ENCODE data around the gene SNX15.
A peak's percentile ranks its signal among the peaks of the same experiment; 100 is the strongest.
"Not testable (repeated sequence)": the region's sequence is repeated elsewhere in the genome, so short reads cannot be mapped to it uniquely, and the experiment has no call there.

SNX15 gene

GRCh38 chr11:65017937-65018336, 9.3 kb upstream of the SNX15 start:
- DNase-seq, result no peak

GRCh38 chr11:65019824-65020223, 7.4 kb upstream of the SNX15 start:
- no peak for DNase-seq

DNA sequence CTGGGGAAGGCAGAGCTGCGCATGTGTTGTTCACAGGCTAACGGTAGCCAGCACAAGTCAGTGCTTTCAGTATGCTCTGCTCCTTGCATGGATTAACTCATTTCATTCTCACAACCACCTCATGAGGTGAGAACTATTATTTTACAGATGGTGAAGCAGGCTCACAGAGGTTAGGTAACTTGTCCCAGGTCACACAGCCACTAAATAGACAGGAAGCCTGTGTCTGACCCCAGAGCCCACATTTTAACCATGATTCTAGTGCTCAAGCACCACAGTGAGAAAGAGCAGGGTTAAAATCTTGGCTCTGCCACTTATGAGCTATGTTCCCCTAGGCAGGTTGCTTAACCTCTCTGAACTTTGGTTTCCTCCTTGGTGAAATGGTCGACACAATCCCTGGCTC, 6.2 kb upstream of the SNX15 start:
- no peak for DNase-seq

DNA sequence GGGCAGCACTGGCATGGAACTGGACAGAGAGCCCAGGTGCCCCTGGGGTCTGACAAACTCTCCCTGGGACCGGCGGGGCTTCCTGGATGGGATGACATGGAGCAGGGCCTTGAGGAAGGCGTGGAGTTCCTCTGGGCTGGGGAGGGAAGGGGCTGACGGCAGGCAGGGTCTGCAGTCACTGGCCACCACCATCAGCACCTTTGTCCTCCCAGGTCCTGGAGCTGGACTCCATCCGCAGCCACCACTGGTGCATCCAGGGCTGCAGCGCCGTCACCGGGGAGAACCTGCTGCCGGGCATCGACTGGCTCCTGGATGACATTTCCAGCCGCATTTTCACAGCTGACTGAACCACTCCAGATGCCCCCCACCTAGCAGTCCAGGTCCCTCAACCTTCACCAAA, 5.7 kb upstream of the SNX15 start:
- DNase-seq, result no peak

- DNase-seq, result not testable (repeated sequence)
Measured at GRCh38 chr11:65023502-65023901, 3.7 kb upstream of the SNX15 start.

DNA sequence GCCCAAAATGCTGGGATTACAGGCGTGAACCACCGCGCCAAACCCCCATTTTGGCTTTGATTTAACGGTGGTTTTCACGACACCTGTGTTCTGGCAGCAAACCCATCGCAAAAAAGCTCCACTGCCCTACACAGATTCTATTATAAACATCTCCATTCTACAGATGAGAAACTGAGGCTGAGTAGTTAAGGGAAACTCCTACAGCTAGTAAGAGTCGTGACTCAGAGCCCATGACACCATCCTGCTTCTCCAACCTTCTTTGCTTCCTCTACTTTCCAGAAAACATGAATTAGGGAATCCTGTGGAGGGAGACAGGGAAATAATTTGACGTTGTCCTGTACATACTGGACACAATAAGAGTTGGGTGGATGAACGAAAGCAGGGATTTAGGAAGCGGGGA, 429 bp upstream of the SNX15 start:
- no peak for DNase-seq

DNA sequence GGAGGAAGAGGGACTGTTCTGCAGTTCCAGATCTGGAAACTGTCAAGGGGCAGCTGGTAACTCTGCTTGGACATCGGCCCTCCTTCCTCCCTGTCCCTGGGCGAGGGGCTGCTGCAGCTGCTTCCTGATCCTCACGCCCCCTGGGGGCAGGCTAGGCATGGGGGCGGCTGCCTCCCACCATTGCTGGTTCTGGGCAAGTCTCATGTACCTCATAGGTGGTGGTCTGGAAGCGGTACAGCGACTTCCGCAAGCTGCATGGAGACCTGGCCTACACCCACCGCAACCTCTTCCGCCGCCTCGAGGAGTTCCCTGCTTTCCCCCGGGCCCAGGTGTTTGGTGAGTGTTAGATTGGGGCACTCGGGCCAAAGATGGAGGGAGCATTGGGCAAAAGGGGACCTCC, 5.0 kb downstream of the SNX15 start:
- DNase-seq, result no peak

DNA sequence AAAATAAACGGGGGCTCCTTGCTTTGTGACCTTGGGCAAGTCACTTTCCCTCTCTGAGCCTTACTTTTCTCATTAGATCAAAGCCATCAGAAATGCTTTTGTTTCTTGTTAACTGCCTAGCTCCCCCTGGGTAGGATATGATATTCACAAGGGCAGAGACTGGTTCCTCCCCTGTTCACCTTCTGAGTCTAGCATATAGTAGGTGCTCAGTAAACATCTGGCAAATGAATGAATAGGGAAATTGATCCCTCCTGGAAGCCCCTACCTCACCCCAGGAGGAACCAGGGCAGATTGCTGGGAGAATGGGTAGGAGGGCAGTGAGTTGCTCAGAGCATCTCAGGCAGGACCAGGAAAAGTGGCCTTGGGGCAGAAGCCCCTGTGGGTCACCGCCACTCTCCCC, 7.2 kb downstream of the SNX15 start:
- DNase-seq, result no peak

DNA sequence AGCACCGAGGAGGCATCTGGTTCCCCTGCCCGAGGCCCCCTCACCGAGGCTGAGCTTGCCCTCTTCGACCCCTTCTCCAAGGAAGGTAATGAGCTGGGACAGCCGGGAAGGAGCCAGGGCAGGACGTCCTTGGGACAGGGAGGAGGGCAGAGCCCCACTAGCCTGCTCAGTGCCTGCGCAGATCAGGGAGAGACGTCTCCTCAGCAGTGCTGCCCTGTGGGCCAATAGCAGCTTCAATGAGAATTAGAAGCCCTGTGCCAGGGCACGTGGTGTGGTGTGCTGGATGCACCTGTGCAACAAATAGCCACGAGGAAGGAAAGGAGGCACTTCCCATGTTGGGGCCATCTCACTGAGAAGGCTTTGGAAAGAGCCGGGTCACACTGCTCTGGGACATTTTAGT, 8.3 kb downstream of the SNX15 start:
- DNase-seq, result no peak

DNA sequence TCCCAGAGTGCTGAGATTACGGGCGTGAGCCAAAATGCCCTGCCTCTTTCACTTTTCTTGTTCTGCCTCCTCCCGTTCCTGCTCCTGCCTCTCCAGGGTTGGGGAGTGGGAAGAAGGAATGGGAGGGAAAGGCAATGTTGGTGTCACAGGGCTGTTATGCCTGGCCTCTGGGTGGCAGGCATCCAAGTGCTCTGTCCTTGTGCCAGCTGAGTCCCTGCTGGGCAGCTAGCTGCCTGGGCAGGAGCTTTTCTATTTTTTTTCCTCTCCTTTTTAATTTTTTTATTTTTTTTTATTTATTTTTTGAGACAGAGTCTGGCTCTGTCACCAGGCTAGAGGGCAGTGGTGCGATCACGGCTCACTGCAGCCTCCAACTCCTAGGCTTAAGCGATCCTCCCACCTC, 9.7 kb downstream of the SNX15 start:
- DNase-seq, result no peak

- DNase-seq, result no peak
Measured at GRCh38 chr11:65040520-65040846, 13.2 kb downstream of the SNX15 start.

- DNase-seq, result peak; percentile 84
Measured at GRCh38 chr11:65040847-65041622, 13.8 kb downstream of the SNX15 start, which contains the start of gene SAC3D1. TSS of gene SAC3D1 (plus strand) at chr11:65041210. CDS start at chr11:65041293, 83 bp downstream.

GRCh38 chr11:65042891-65043290, 15.7 kb downstream of the SNX15 start:
- no peak for DNase-seq

GRCh38 chr11:65043881-65044501, 16.8 kb downstream of the SNX15 start:
- no peak for DNase-seq

GRCh38 chr11:65045061-65045460, 17.8 kb downstream of the SNX15 start:
- DNase-seq, result no peak

DNA sequence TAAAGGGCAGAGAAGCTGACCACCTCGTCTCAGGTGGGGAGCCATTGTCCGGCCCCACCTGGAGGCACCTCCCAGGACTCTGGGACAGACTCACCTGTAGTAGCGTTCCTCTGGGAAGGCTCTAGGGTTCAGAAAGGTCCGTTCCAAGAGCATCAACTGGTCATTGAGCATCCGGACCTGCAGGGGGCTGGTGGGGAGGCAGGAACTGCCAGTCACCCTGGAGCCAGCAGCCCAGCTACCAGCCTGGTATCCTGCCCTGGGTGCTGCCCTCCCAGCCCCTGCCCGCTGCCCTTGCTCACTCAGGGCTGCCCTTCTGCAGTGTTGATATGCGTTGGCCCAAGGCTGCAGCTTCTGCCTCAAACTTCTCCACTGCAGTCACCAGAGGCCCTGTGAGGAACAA, 18.5 kb downstream of the SNX15 start:
- no peak for DNase-seq

- no peak for DNase-seq
Measured at GRCh38 chr11:65047581-65048422, 20.6 kb downstream of the SNX15 start.

GRCh38 chr11:65051398-65051858, 24.2 kb downstream of the SNX15 start:
- DNase-seq, result no peak

- peak; percentile 35 for DNase-seq
Measured at GRCh38 chr11:65053827-65054508, 26.7 kb downstream of the SNX15 start.

DNA sequence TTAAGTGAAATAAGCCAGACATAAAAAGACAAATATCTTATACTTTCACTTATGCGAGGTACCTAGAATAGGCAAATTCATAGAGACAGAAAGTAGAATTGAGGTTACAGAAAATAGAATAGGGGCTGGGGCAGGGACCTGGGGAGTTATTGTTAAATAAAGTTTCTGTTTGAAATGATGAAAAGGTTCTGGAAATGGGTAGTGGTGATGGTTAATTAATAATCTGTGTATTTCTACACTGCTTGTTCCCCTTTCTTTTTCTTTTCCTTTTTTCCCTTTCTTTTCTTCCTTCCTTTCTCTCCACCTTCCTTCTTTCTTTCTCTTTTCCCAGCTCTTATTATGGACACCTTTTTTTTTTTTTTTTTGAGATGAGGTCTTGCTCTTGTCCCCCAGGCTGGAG, 28.3 kb downstream of the SNX15 start:
- DNase-seq, result no peak

- no peak for DNase-seq
Measured at GRCh38 chr11:65056999-65057398, 29.8 kb downstream of the SNX15 start.

DNA sequence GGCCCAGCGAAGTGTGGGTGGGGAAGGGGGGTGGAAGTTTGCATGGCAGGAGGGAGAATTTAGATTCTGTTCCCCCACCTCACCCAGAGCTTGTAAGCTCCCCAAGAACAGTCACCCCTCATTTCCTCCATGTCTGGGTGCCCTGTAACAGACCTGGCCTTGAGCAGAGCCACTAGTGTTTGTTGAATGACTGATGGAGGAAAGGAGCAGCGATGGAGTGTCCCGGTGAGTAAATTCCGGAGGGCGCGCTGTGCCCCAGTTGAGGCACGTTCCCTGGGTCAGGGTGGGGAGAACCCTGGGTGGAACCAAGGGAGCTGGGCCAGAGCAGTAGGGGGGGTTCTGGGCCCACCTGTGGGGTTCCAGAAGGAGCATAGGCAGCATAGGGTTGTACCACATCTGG, 30.3 kb downstream of the SNX15 start:
- DNase-seq, result no peak

DNA sequence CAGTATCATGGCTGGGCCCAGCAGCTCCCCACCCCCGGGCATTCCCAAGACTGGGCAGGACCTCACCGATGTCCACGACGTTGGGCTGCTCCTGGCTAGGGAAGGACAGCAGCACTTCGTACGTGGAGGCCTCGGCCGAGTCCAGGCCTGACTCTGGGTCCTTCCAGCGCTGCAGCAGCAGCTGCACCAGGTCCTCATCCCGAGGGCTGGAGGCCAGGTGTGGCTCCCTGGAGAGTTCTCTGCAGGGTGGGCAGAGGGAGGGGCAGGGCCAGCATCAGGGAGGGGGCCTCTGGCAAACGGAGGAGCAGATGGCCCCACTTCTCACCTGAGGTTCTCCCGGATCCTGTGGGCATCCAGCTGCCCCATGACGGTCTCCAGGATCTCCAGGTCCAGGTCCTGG, 30.8 kb downstream of the SNX15 start:
- DNase-seq, result no peak

Data from central memory CD4-positive, alpha-beta T cell (primary cell).